HepG2 (cell line): ENCODE data around the gene ECHDC1. TPM values are rescaled to one million over a fixed set of nuclear protein-coding genes. Genes with fewer than 3 reads are reported as not detected.

ENCODE experiments used
- ATAD3A ChIP-seq: sonication (generic); formaldehyde crosslinking; IDR thresholded peaks from 2 replicates; pipeline ENCODE4 v1.4.0; 2020; ENCODE audit warnings: missing genetic modification reagents
- ATF7-NPFF ChIP-seq: sonication (generic); formaldehyde crosslinking; IDR thresholded peaks from 2 replicates; pipeline ENCODE4 v1.8.1; 2023; ENCODE audit warnings: mild to moderate bottlenecking, low read depth, missing genetic modification reagents, moderate library complexity
- CBX1 ChIP-seq: IDR thresholded peaks from one replicate; pipeline ENCODE4 v1.6.1; 2016; ENCODE audit warnings: antibody characterized with exemption, low read depth
- DMAP1 ChIP-seq: IDR thresholded peaks from 2 replicates; pipeline ENCODE4 v1.6.1; 2016
- FOXA1 ChIP-seq, 2 experiments: fragments of 450-650 bp in 1 of 2; sonication (generic) in 1 of 2; formaldehyde crosslinking in 1 of 2; IDR thresholded peaks; 2 replicates each; pipeline versions ENCODE4 v1.4.0 to v1.6.1; 2016 to 2020; ENCODE audit warnings: missing genetic modification reagents in 1 of 2
- HDAC6 ChIP-seq: fragments of 200-600 bp; sonication (generic); IDR thresholded peaks from 2 replicates; pipeline ENCODE4 v1.7.0; 2017; ENCODE audit warnings: mild to moderate bottlenecking, antibody characterized with exemption, low read length, low read depth
- HMG20B ChIP-seq: conservative IDR thresholded peaks from 2 replicates; pipeline ENCODE4 v1.6.1; 2016; ENCODE audit warnings: missing genetic modification reagents, missing compliant biosample characterization
- IKZF5 ChIP-seq: IDR thresholded peaks from 2 replicates; pipeline ENCODE4 v1.6.1; 2018; ENCODE audit warnings: missing genetic modification reagents, mild to moderate bottlenecking, missing compliant biosample characterization
- IRF2 ChIP-seq: IDR thresholded peaks from 2 replicates; pipeline ENCODE4 v1.6.1; 2018; ENCODE audit warnings: missing genetic modification reagents, missing compliant biosample characterization
- KLF12 ChIP-seq: sonication (generic); formaldehyde crosslinking; IDR thresholded peaks from 2 replicates; pipeline ENCODE4 v1.4.0; 2020; ENCODE audit warnings: missing genetic modification reagents, borderline replicate concordance
- KMT2A ChIP-seq: sonication (generic); formaldehyde crosslinking; IDR thresholded peaks from 2 replicates; pipeline ENCODE4 v1.4.0; 2020; ENCODE audit warnings: missing genetic modification reagents
- LCORL ChIP-seq, 2 experiments: fragments of 450-650 bp in 1 of 2; sonication (generic) in 1 of 2; formaldehyde crosslinking in 1 of 2; IDR thresholded peaks; 2 replicates each; pipeline versions ENCODE4 v1.5.0 to v1.6.1; 2017 to 2020; ENCODE audit warnings: antibody characterized with exemption in 1 of 2, missing genetic modification reagents in 1 of 2
- MATR3 ChIP-seq: sonication (generic); formaldehyde crosslinking; IDR thresholded peaks from 2 replicates; pipeline ENCODE4 v1.4.0; 2020; ENCODE audit warnings: missing genetic modification reagents
- MTA1 ChIP-seq: sonication (generic); formaldehyde crosslinking; IDR thresholded peaks from 2 replicates; pipeline ENCODE4 v1.4.0; 2020; ENCODE audit warnings: missing genetic modification reagents, mild to moderate bottlenecking, borderline replicate concordance
- MTF1 ChIP-seq: sonication (generic); formaldehyde crosslinking; IDR thresholded peaks from 2 replicates; pipeline ENCODE4 v1.5.0; 2020; ENCODE audit warnings: missing genetic modification reagents
- NR2C2 ChIP-seq: sonication (generic); formaldehyde crosslinking; IDR thresholded peaks from 2 replicates; pipeline ENCODE4 v1.4.0; 2020; ENCODE audit warnings: missing genetic modification reagents, mild to moderate bottlenecking, moderate library complexity, borderline replicate concordance
- SALL1 ChIP-seq: sonication (generic); formaldehyde crosslinking; IDR thresholded peaks from 2 replicates; pipeline ENCODE4 v1.8.0; 2022; ENCODE audit warnings: mild to moderate bottlenecking, missing genetic modification reagents
- SMAD1 ChIP-seq: sonication (generic); formaldehyde crosslinking; IDR thresholded peaks from 2 replicates; pipeline ENCODE4 v1.4.0; 2020; ENCODE audit warnings: missing genetic modification reagents, low read depth, mild to moderate bottlenecking, borderline replicate concordance
- SP4 ChIP-seq: sonication (generic); formaldehyde crosslinking; IDR thresholded peaks from 2 replicates; pipeline ENCODE4 v1.8.1; 2023; ENCODE audit warnings: mild to moderate bottlenecking, missing genetic modification reagents
- TGIF2 ChIP-seq: IDR thresholded peaks from 2 replicates; pipeline ENCODE4 v1.6.1; 2016; ENCODE audit warnings: control low read depth, missing compliant biosample characterization
- ZBTB38 ChIP-seq: sonication (generic); formaldehyde crosslinking; IDR thresholded peaks from 2 replicates; pipeline ENCODE4 v1.5.1; 2020; ENCODE audit warnings: mild to moderate bottlenecking, missing genetic modification reagents
- ZBTB7A ChIP-seq: sonication (generic); formaldehyde crosslinking; IDR thresholded peaks from 2 replicates; pipeline ENCODE4 v1.8.0; 2022; ENCODE audit warnings: mild to moderate bottlenecking, missing genetic modification reagents
- ZNF121 ChIP-seq: sonication (generic); formaldehyde crosslinking; IDR thresholded peaks from 2 replicates; pipeline ENCODE4 v1.5.0; 2020; ENCODE audit warnings: mild to moderate bottlenecking, missing genetic modification reagents
- ZNF326 ChIP-seq: sonication (generic); formaldehyde crosslinking; IDR thresholded peaks from 2 replicates; pipeline ENCODE4 v1.4.0; 2020; ENCODE audit warnings: missing genetic modification reagents, borderline replicate concordance
- ZNF34 ChIP-seq: sonication (generic); formaldehyde crosslinking; IDR thresholded peaks from 2 replicates; pipeline ENCODE4 v1.4.0; 2020; ENCODE audit warnings: mild to moderate bottlenecking, missing genetic modification reagents, borderline replicate concordance
- ZNF451 ChIP-seq: sonication (generic); formaldehyde crosslinking; IDR thresholded peaks from 2 replicates; pipeline ENCODE4 v1.5.0; 2020; ENCODE audit warnings: mild to moderate bottlenecking, missing genetic modification reagents
- ZNF546 ChIP-seq: sonication (generic); formaldehyde crosslinking; conservative IDR thresholded peaks from 2 replicates; pipeline ENCODE4 v1.8.1; 2023; ENCODE audit warnings: mild to moderate bottlenecking, missing genetic modification reagents
- ZNF562 ChIP-seq: sonication (generic); formaldehyde crosslinking; IDR thresholded peaks from 2 replicates; pipeline ENCODE4 v1.8.0; 2022; ENCODE audit warnings: missing genetic modification reagents, borderline replicate concordance
- ZNF607 ChIP-seq: sonication (generic); formaldehyde crosslinking; IDR thresholded peaks from 2 replicates; pipeline ENCODE4 v1.5.1; 2020; ENCODE audit warnings: missing genetic modification reagents, mild to moderate bottlenecking, borderline replicate concordance
- ZNF709 ChIP-seq: sonication (generic); formaldehyde crosslinking; IDR thresholded peaks from 2 replicates; pipeline ENCODE4 v1.5.0; 2020; ENCODE audit warnings: mild to moderate bottlenecking, missing genetic modification reagents
- ZNF761 ChIP-seq: sonication (generic); formaldehyde crosslinking; conservative IDR thresholded peaks from 2 replicates; pipeline ENCODE4 v1.4.0; 2020; ENCODE audit warnings: mild to moderate bottlenecking, missing genetic modification reagents
- polyA plus RNA-seq, 8 experiments: library from polyadenylated mRNA; depleted of rRNA in 3 of 8; stranded (reverse) in 7 of 8; unstranded in 1 of 8; fragments of >200 nt; fragmentation: Illumina TruSeq in 4 of 8; extraction: Trizol in 4 of 8; gene quantifications; 2 replicates each; pipeline versions ENCODE4 v1.2.1 to v1.2.3, GENCODE V29; 2011 to 2016; ENCODE audit warnings: low read depth in 4 of 8, missing spikeins in 1 of 8, mixed read lengths in 1 of 8; ENCODE audit not compliant: insufficient read depth in 1 of 8
- total RNA-seq, 5 experiments: library from RNA; depleted of rRNA; stranded (reverse); fragments of >200 nt; fragmentation: Illumina TruSeq; extraction: Trizol; gene quantifications; 2 replicates each; pipeline ENCODE4 v1.2.3, GENCODE V29; 2016; ENCODE audit warnings: low read depth in 1 of 5
- TF ChIP-seq, protein P1 (sequence below): sonication (generic); formaldehyde crosslinking; IDR thresholded peaks from 2 replicates; pipeline ENCODE4 v1.4.0; 2020; ENCODE audit warnings: missing genetic modification reagents

ECHDC1 gene
- total and polyA plus RNA-seq, 2 of the 13 experiments (the other 11 are each of a cell fraction or from before 2014, with no cell fraction given), result 32.8 to 98.1 TPM

DNA sequence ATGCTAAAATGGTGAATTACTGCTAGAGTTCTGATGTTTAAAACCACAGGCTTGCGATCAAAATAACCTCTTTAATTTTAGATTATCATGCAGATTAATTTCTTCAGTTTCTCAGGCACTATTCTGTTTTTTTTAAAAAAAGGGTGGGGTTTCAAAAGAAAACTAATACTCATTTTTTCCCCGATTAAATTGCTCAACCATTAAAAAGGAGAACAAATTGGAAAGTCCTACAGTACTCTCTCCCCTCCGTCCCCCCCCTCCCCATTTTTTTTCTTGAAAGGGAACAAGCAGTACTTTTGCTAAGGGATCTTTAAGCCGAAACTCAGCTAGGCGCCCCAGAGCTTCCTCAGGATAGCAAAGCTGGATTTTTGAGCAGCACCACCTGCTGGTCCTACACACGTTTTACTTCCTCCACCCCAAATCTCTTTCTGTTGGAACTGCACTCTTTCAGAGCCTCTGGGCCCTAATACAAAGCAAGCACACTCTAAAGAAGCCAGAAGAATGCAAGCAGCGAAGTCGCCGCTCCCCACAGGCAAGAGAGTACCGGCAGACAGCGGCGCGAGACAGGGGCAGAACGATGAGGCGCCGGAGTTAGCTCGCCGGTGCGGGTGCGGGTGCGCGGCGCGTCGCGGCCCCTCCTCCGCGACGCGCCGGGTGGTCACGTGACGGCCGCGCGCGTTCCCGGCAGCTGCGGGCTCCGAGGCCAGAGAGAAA lies 77.1 kb downstream of the ECHDC1 start, which contains the start of gene RNF146 (continued):
- TF ChIP-seq, protein P1, sequence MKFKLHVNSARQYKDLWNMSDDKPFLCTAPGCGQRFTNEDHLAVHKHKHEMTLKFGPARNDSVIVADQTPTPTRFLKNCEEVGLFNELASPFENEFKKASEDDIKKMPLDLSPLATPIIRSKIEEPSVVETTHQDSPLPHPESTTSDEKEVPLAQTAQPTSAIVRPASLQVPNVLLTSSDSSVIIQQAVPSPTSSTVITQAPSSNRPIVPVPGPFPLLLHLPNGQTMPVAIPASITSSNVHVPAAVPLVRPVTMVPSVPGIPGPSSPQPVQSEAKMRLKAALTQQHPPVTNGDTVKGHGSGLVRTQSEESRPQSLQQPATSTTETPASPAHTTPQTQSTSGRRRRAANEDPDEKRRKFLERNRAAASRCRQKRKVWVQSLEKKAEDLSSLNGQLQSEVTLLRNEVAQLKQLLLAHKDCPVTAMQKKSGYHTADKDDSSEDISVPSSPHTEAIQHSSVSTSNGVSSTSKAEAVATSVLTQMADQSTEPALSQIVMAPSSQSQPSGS (CRISPR knock-in tag), result 0 out of 2 replicates have a peak, but pooled peaks have one; percentile 3
- no peak for TF ChIP-seq ZNF546 (CRISPR knock-in tag)
- no peak for TF ChIP-seq FOXA1 (IDR thresholded peaks at IDR 0.05)
- no peak for TF ChIP-seq FOXA1 (CRISPR knock-in tag; IDR thresholded peaks at IDR 0.05)
- no peak for TF ChIP-seq ZNF761 (CRISPR knock-in tag)
- TF ChIP-seq HMG20B, result no peak
- no peak; the same call in 1 of the 2 replicates for TF ChIP-seq SALL1 (CRISPR knock-in tag)
- TF ChIP-seq ZNF562 (CRISPR knock-in tag), result no peak
- no peak for TF ChIP-seq MTF1 (CRISPR knock-in tag)
- TF ChIP-seq ZBTB7A (CRISPR knock-in tag), result no peak
- TF ChIP-seq ZNF451 (CRISPR knock-in tag), result no peak
- no peak for TF ChIP-seq ZBTB38 (CRISPR knock-in tag)
- no peak for TF ChIP-seq MTA1 (CRISPR knock-in tag)
- TF ChIP-seq MATR3 (CRISPR knock-in tag), result no peak
- no peak; the same call in 1 of the 2 replicates for TF ChIP-seq ATF7-NPFF (CRISPR knock-in tag)
- peak; percentile 34; the same call in 1 of the 2 replicates for TF ChIP-seq LCORL (IDR thresholded peaks at IDR 0.05)
- TF ChIP-seq LCORL (CRISPR knock-in tag; IDR thresholded peaks at IDR 0.05), result no peak
- no peak for TF ChIP-seq HDAC6
- peak; percentile 64; the same call in 1 of the 2 replicates for TF ChIP-seq IRF2 (CRISPR knock-in tag)
- no peak; the same call in 1 of the 2 replicates for TF ChIP-seq IKZF5 (CRISPR knock-in tag)
- TF ChIP-seq ZNF34 (CRISPR knock-in tag), result 0 out of 2 replicates have a peak, but pooled peaks have one; percentile 68
- no peak for TF ChIP-seq KMT2A (CRISPR knock-in tag)
- no peak for TF ChIP-seq TGIF2
- no peak for TF ChIP-seq SMAD1 (CRISPR knock-in tag)
- TF ChIP-seq DMAP1, result no peak
- 0 out of 2 replicates have a peak, but pooled peaks have one; percentile 23 for TF ChIP-seq KLF12 (CRISPR knock-in tag)
- no peak for TF ChIP-seq SP4 (CRISPR knock-in tag)
- TF ChIP-seq ZNF709, result no peak
- no peak for TF ChIP-seq ZNF607
- TF ChIP-seq NR2C2 (CRISPR knock-in tag), result no peak
- TF ChIP-seq ATAD3A (CRISPR knock-in tag), result no peak
- TF ChIP-seq ZNF326 (CRISPR knock-in tag), result no peak
- no peak for TF ChIP-seq CBX1
- no peak for TF ChIP-seq ZNF121 (CRISPR knock-in tag)
